ENCODE data around the gene ZBTB3. TPM values are rescaled to one million over a fixed set of nuclear protein-coding genes. Genes with fewer than 3 reads are reported as not detected.

The ZBTB3 gene
- total and polyA plus RNA-seq, 2 donors (not counting 3 experiments of a cell fraction or from before 2014, with no cell fraction given), result 3.7 to 6.9 TPM

DNA sequence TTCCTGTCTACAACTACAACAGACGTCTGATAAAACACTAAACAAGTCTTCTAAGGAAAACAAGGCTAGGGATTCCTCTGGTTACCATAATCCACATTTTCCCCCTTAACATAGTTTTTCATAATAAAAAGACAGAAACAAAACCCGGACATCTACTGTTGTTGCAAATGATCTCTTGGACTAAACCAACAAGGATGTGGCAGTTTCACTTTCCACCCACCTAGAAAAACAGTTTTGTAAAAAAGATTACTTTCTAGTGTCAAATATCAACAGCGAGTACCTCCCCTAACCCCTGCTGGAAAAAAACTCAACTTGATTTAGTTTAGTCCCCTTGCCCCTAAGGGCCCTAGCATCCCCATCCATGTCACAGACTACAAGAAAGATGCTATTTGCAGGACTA lies 41.1 kb downstream of the ZBTB3 start:
- ChIA-PET POLR2A (interaction anchor here (1.0 kb wide), 1 partner anchor 14 kb away, joined by 4 read pairs; the partner anchor contains the start of gene HNRNPUL2), CTCF (interaction anchor here (0.7 to 1.2 kb wide), 2 partner anchors 11 to 288 kb away, joined by 3 read pairs; no protein-coding TSS in a partner anchor)
- DNase-seq (ENCODE audit: low read depth, low spot score) (no peak), FAIRE-seq (peak; percentile 46)
- dilution Hi-C loops (cut with MboI; ENCODE audit: extremely low pct_ligation_motif_present, low sequenced_read_pairs), result no loop called here
- peaks cover 31 to 35% of the 10 kb centered on the region in 2 experiments for H3K36me3 ChIP-seq (ENCODE audit: control insufficient read depth in 2 of 2, extremely low read depth in 1 of 2, insufficient read depth in 2 of 2, low read length in 2 of 2)
- TF ChIP-seq MYC (IDR thresholded peaks at IDR 0.05; ENCODE audit: low read depth, low read length) (no peak), JUN (IDR thresholded peaks at IDR 0.05; ENCODE audit: borderline replicate concordance, insufficient read depth, insufficient read length, low read depth) (no peak), POLR2AphosphoS5 (IDR thresholded peaks at IDR 0.05; ENCODE audit: insufficient read depth, low read depth, low read length) (no peak), EZH2 (IDR thresholded peaks at IDR 0.05; ENCODE audit: borderline replicate concordance, low read depth, low read length, severe bottlenecking) (no peak), POLR2A (IDR thresholded peaks at IDR 0.05; ENCODE audit: low read depth, low read length) (no peak), GATA2 (IDR thresholded peaks at IDR 0.05; ENCODE audit: insufficient read depth, insufficient read length, low read depth, low read length) (no peak), FOS (IDR thresholded peaks at IDR 0.05; ENCODE audit: borderline replicate concordance, insufficient read depth, low read length) (no peak)
- TF ChIP-seq, protein P1, sequence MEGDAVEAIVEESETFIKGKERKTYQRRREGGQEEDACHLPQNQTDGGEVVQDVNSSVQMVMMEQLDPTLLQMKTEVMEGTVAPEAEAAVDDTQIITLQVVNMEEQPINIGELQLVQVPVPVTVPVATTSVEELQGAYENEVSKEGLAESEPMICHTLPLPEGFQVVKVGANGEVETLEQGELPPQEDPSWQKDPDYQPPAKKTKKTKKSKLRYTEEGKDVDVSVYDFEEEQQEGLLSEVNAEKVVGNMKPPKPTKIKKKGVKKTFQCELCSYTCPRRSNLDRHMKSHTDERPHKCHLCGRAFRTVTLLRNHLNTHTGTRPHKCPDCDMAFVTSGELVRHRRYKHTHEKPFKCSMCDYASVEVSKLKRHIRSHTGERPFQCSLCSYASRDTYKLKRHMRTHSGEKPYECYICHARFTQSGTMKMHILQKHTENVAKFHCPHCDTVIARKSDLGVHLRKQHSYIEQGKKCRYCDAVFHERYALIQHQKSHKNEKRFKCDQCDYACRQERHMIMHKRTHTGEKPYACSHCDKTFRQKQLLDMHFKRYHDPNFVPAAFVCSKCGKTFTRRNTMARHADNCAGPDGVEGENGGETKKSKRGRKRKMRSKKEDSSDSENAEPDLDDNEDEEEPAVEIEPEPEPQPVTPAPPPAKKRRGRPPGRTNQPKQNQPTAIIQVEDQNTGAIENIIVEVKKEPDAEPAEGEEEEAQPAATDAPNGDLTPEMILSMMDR (IDR thresholded peaks at IDR 0.05; ENCODE audit: extremely low read depth in 1 of 2, insufficient read depth in 1 of 2, low read depth in 1 of 2, low read length in 2 of 2), result no peak
- TF ChIP-seq, protein P2, sequence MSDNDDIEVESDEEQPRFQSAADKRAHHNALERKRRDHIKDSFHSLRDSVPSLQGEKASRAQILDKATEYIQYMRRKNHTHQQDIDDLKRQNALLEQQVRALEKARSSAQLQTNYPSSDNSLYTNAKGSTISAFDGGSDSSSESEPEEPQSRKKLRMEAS (IDR thresholded peaks at IDR 0.05; ENCODE audit: insufficient read depth, insufficient read length), result no peak
- no peaks in the 10 kb centered on the region for H3K27me3 ChIP-seq (ENCODE audit: control insufficient read depth in 2 of 2, insufficient read depth in 2 of 2, low read length in 2 of 2)
- no peaks in the 10 kb centered on the region for H4K20me1 ChIP-seq (replicated peaks; ENCODE audit: control insufficient read depth, extremely low read depth, insufficient read depth, low read length)
- no peak overlapping the region for H3K4me3 ChIP-seq (replicated peaks in 1 of 3; ENCODE audit: insufficient read depth in 1 of 3, low read depth in 1 of 3, low read length in 3 of 3)
- H3K9me1 ChIP-seq (replicated peaks; ENCODE audit: control insufficient read depth, extremely low read depth, insufficient read depth, low read length), result no peaks in the 10 kb centered on the region
- H3K4me1 ChIP-seq (ENCODE audit: control insufficient read depth, extremely low read depth, insufficient read depth, low read length), result peaks cover 12% of the 10 kb centered on the region
- TSS peak; percentile 21 for BruUV-seq (replicated peaks)
- peaks cover 16% of the 10 kb centered on the region for H3K79me2 ChIP-seq (ENCODE audit: control insufficient read depth, insufficient read depth, low read length)
- no peaks in the 10 kb centered on the region for H3K9me3 ChIP-seq (replicated peaks; ENCODE audit: control insufficient read depth, insufficient read depth, low read length)
- H3K4me2 ChIP-seq (ENCODE audit: insufficient read depth, low read length), result no peak overlapping the region
- H3K9ac ChIP-seq (replicated peaks; ENCODE audit: extremely low read depth, insufficient read depth, low read length), result no peak overlapping the region
- intact Hi-C loops (cut with micrococcal nuclease), result no loop called here
- no peak overlapping the region for H2AFZ ChIP-seq (ENCODE audit: low read depth, low read length)
- H3K27ac ChIP-seq (ENCODE audit: insufficient read depth, low read depth, low read length), result no peak overlapping the region
